K562 (cell line): Measurements from ENCODE around the gene EXOC4. TPM values are rescaled to one million over a fixed set of nuclear protein-coding genes. Genes with fewer than 3 reads are reported as not detected.

ENCODE experiments used
- ATF1 ChIP-seq, 2 experiments: fragments of 450-650 bp in 1 of 2; IDR thresholded peaks; 2 replicates each; pipeline ENCODE4 v1.6.1; 2016; ENCODE audit warnings: missing compliant biosample characterization in 1 of 2, missing genetic modification characterization in 1 of 2
- ATF7 ChIP-seq: fragments of 450-650 bp; IDR thresholded peaks from 2 replicates; pipeline ENCODE4 v1.7.1; 2014; ENCODE audit warnings: mild to moderate bottlenecking, moderate library complexity
- CAMTA2 ChIP-seq: fragments of 250-450 bp; sonication (Bioruptor Pico); conservative IDR thresholded peaks from 2 replicates; pipeline ENCODE4 v1.5.1; 2022
- FOXK2 ChIP-seq, 2 experiments: fragments of 450-650 bp; IDR thresholded peaks in 1 of 2; conservative IDR thresholded peaks in 1 of 2; 2 replicates each; pipeline ENCODE4 v1.6.1; 2016; ENCODE audit warnings: low read depth in 2 of 2, mild to moderate bottlenecking in 1 of 2
- ILK ChIP-seq: fragments of 450-650 bp; IDR thresholded peaks from 2 replicates; pipeline ENCODE4 v1.6.1; 2016; ENCODE audit warnings: missing genetic modification characterization, low read depth, mild to moderate bottlenecking, missing compliant biosample characterization, moderate library complexity, borderline replicate concordance
- KLF1 ChIP-seq: fragments of 450-650 bp; IDR thresholded peaks from 2 replicates; pipeline ENCODE4 v1.6.1; 2016; ENCODE audit warnings: missing genetic modification characterization, missing compliant biosample characterization
- MTF1 ChIP-seq: fragments of 250-450 bp; sonication (Bioruptor Pico); IDR thresholded peaks from 2 replicates; pipeline ENCODE4 v1.9.0; 2021; ENCODE audit warnings: moderate library complexity, mild to moderate bottlenecking, inconsistent platforms, borderline replicate concordance
- NFIX ChIP-seq: fragments of 250-450 bp; sonication (Bioruptor Pico); IDR thresholded peaks from 2 replicates; pipeline ENCODE4 v1.4.0; 2020; ENCODE audit warnings: low read depth, mild to moderate bottlenecking, moderate library complexity
- TAF7 ChIP-seq: fragments of 450-650 bp; IDR thresholded peaks from 2 replicates; pipeline ENCODE4 v1.6.1; 2016; ENCODE audit warnings: missing genetic modification characterization, missing compliant biosample characterization
- ZNF133 ChIP-seq: fragments of 250-450 bp; sonication (Bioruptor Pico); IDR thresholded peaks from 2 replicates; pipeline ENCODE4 v1.4.0; 2020; ENCODE audit warnings: mild to moderate bottlenecking
- ZNF431 ChIP-seq: sonication (generic); formaldehyde crosslinking; IDR thresholded peaks from 2 replicates; pipeline ENCODE4 v1.8.0; 2022; ENCODE audit warnings: mild to moderate bottlenecking, missing genetic modification reagents
- polyA plus RNA-seq, 8 experiments: library from polyadenylated mRNA; depleted of rRNA in 4 of 8; stranded (reverse) in 5 of 8; unstranded in 3 of 8; fragments of >200 nt; fragmentation: Nextera tagmentation in 2 of 8; fragmentation: Illumina TruSeq in 1 of 8; extraction: Ambion mirVana in 2 of 8; extraction: Trizol in 1 of 8; gene quantifications; 2 replicates each; pipeline versions ENCODE4 v1.2.1 to v1.2.3, GENCODE V29; 2011 to 2014; ENCODE audit warnings: inconsistent platforms in 1 of 8, missing spikeins in 1 of 8
- total RNA-seq, 7 experiments: library from RNA; depleted of rRNA in 6 of 7; stranded (reverse); fragments of >200 nt in 6 of 7; fragmentation: Illumina TruSeq in 2 of 7; extraction: Trizol in 2 of 7; gene quantifications; 2 replicates each; pipeline versions ENCODE4 v1.2.1 to v1.2.3, GENCODE V29; 2011 to 2021; ENCODE audit warnings: low replicate concordance in 1 of 7
- TF ChIP-seq, protein P1 (sequence below), 2 experiments: fragments of 450-650 bp; conservative IDR thresholded peaks; 2 replicates each; pipeline ENCODE4 v1.6.1; 2017; ENCODE audit warnings: mild to moderate bottlenecking in 2 of 2, moderate library complexity in 2 of 2
- TF ChIP-seq, protein P2 (sequence below): fragments of 200-600 bp; sonication (generic); IDR thresholded peaks from one replicate; pipeline ENCODE4 v1.6.1; 2012; ENCODE audit warnings: mild to moderate bottlenecking, low read depth, low read length, inconsistent platforms
- TF ChIP-seq, protein P3 (sequence below): fragments of 450-650 bp; formaldehyde crosslinking; IDR thresholded peaks from 2 replicates; pipeline ENCODE4 v1.4.0; 2022; ENCODE audit warnings: missing genetic modification characterization

The EXOC4 gene
- total and polyA plus RNA-seq, 9 of the 15 experiments (the other 6 are each of a cell fraction or from before 2014, with no cell fraction given), result 18.5 to 73.1 (median 46.6) TPM

DNA sequence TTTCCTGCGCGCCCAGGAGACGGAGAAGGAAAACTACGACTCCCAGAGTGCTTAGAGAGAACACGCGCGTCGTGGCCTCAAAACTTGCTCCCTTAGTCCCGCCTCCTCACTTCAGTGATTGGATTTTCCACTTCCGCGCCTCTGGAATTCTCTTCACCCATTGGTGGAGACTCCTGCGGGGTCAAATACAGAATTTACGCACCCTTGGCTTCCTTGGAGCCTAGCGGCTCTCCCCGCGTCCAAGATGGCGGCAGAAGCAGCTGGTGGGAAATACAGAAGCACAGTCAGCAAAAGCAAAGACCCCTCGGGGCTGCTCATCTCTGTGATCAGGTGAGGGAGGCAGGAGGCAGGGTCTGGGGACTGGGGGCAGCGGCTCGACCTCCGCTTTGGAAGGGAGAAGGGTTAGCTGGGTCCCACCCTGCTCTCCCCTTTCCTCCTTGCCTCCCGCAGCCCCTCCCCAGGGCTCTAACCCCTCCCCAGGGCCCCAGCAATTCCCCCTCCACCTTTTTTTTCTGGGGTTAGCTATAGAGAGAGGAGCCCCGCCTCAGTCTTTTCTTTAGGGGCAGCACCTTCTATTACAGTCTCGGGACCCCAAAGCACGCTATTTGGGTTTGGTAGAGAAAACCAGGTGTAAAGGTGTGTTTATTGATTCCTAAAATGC, at the start of gene EXOC4 (continued):
- TF ChIP-seq, protein P1, sequence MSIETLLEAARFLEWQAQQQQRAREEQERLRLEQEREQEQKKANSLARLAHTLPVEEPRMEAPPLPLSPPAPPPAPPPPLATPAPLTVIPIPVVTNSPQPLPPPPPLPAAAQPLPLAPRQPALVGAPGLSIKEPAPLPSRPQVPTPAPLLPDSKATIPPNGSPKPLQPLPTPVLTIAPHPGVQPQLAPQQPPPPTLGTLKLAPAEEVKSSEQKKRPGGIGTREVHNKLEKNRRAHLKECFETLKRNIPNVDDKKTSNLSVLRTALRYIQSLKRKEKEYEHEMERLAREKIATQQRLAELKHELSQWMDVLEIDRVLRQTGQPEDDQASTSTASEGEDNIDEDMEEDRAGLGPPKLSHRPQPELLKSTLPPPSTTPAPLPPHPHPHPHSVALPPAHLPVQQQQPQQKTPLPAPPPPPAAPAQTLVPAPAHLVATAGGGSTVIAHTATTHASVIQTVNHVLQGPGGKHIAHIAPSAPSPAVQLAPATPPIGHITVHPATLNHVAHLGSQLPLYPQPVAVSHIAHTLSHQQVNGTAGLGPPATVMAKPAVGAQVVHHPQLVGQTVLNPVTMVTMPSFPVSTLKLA (conservative IDR thresholded peaks at IDR 0.05), result peak; percentile 89 to 94
- TF ChIP-seq, protein P2, sequence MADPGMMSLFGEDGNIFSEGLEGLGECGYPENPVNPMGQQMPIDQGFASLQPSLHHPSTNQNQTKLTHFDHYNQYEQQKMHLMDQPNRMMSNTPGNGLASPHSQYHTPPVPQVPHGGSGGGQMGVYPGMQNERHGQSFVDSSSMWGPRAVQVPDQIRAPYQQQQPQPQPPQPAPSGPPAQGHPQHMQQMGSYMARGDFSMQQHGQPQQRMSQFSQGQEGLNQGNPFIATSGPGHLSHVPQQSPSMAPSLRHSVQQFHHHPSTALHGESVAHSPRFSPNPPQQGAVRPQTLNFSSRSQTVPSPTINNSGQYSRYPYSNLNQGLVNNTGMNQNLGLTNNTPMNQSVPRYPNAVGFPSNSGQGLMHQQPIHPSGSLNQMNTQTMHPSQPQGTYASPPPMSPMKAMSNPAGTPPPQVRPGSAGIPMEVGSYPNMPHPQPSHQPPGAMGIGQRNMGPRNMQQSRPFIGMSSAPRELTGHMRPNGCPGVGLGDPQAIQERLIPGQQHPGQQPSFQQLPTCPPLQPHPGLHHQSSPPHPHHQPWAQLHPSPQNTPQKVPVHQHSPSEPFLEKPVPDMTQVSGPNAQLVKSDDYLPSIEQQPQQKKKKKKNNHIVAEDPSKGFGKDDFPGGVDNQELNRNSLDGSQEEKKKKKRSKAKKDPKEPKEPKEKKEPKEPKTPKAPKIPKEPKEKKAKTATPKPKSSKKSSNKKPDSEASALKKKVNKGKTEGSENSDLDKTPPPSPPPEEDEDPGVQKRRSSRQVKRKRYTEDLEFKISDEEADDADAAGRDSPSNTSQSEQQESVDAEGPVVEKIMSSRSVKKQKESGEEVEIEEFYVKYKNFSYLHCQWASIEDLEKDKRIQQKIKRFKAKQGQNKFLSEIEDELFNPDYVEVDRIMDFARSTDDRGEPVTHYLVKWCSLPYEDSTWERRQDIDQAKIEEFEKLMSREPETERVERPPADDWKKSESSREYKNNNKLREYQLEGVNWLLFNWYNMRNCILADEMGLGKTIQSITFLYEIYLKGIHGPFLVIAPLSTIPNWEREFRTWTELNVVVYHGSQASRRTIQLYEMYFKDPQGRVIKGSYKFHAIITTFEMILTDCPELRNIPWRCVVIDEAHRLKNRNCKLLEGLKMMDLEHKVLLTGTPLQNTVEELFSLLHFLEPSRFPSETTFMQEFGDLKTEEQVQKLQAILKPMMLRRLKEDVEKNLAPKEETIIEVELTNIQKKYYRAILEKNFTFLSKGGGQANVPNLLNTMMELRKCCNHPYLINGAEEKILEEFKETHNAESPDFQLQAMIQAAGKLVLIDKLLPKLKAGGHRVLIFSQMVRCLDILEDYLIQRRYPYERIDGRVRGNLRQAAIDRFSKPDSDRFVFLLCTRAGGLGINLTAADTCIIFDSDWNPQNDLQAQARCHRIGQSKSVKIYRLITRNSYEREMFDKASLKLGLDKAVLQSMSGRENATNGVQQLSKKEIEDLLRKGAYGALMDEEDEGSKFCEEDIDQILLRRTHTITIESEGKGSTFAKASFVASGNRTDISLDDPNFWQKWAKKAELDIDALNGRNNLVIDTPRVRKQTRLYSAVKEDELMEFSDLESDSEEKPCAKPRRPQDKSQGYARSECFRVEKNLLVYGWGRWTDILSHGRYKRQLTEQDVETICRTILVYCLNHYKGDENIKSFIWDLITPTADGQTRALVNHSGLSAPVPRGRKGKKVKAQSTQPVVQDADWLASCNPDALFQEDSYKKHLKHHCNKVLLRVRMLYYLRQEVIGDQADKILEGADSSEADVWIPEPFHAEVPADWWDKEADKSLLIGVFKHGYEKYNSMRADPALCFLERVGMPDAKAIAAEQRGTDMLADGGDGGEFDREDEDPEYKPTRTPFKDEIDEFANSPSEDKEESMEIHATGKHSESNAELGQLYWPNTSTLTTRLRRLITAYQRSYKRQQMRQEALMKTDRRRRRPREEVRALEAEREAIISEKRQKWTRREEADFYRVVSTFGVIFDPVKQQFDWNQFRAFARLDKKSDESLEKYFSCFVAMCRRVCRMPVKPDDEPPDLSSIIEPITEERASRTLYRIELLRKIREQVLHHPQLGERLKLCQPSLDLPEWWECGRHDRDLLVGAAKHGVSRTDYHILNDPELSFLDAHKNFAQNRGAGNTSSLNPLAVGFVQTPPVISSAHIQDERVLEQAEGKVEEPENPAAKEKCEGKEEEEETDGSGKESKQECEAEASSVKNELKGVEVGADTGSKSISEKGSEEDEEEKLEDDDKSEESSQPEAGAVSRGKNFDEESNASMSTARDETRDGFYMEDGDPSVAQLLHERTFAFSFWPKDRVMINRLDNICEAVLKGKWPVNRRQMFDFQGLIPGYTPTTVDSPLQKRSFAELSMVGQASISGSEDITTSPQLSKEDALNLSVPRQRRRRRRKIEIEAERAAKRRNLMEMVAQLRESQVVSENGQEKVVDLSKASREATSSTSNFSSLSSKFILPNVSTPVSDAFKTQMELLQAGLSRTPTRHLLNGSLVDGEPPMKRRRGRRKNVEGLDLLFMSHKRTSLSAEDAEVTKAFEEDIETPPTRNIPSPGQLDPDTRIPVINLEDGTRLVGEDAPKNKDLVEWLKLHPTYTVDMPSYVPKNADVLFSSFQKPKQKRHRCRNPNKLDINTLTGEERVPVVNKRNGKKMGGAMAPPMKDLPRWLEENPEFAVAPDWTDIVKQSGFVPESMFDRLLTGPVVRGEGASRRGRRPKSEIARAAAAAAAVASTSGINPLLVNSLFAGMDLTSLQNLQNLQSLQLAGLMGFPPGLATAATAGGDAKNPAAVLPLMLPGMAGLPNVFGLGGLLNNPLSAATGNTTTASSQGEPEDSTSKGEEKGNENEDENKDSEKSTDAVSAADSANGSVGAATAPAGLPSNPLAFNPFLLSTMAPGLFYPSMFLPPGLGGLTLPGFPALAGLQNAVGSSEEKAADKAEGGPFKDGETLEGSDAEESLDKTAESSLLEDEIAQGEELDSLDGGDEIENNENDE, result no peak
- TF ChIP-seq ILK (tag) (no peak), MTF1 (CRISPR knock-in tag) (no peak), TAF7 (tag) (peak; percentile 90), CAMTA2 (CRISPR knock-in tag) (no peak), ATF1 (CRISPR knock-in tag; IDR thresholded peaks at IDR 0.05) (no peak), ATF1 (tag; IDR thresholded peaks at IDR 0.05) (peak; percentile 98), FOXK2 (conservative IDR thresholded peaks at IDR 0.05 in 1 of 2, IDR thresholded peaks at IDR 0.05 in 1 of 2; ENCODE audit: low read depth in 2 of 2) (peak; percentile 42 to 71; a peak in 3 of 4 replicates), ATF7 (peak; percentile 76), ZNF133 (CRISPR knock-in tag) (no peak), NFIX (CRISPR knock-in tag) (no peak), KLF1 (tag) (no peak), ZNF431 (CRISPR knock-in tag) (no peak)
- TF ChIP-seq, protein P3, sequence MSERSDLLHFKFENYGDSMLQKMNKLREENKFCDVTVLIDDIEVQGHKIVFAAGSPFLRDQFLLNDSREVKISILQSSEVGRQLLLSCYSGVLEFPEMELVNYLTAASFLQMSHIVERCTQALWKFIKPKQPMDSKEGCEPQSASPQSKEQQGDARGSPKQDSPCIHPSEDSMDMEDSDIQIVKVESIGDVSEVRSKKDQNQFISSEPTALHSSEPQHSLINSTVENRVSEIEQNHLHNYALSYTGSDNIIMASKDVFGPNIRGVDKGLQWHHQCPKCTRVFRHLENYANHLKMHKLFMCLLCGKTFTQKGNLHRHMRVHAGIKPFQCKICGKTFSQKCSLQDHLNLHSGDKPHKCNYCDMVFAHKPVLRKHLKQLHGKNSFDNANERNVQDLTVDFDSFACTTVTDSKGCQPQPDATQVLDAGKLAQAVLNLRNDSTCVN (CRISPR knock-in tag), result no peak
